Measurements from ENCODE around the gene DIP2C. TPM values are rescaled to one million over a fixed set of nuclear protein-coding genes. Genes with fewer than 3 reads are reported as not detected.

DIP2C gene
- polyA plus RNA-seq, 3 donors, result 0.11 TPM; not detected in 2

DNA sequence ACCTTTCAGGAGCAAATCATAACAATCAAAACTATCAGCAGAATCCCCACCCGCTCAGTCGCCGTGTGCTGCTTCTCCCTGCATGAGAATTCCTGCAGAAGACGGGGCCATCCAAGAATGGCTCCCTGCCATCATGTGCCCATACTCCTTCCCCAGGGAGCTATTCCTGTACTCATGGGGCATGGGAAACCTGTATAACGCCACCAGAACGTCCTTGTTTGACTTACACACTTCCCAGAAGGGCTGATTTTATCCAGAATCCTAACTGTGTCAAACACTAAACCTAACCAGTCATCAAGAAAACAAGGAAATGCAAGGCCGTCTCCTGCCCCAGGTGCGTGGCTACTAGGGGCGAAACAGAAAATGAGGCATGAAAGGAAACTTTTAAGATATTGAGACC lies 16.0 kb downstream of the DIP2C start:
- Histone ChIP-seq H2AFZ (ENCODE audit: insufficient read depth, low read depth, low read length, poor library complexity, severe bottlenecking) (no peak overlapping the region), H3K4me3 (replicated peaks in 1 of 3; ENCODE audit: low read depth in 2 of 3, low read length in 3 of 3) (no peak overlapping the region), H3K79me2 (ENCODE audit: insufficient read depth, low read length) (no peaks in the 10 kb centered on the region), H3K4me2 (replicated peaks; ENCODE audit: extremely low read depth, low read length, poor library complexity, severe bottlenecking) (no peak overlapping the region), H3K36me3 (replicated peaks in 1 of 2; ENCODE audit: control insufficient read depth in 1 of 2, insufficient read depth in 2 of 2, low read length in 2 of 2) (no peaks in the 10 kb centered on the region), H3K9me3 (replicated peaks in 1 of 2; ENCODE audit: control insufficient read depth in 1 of 2, insufficient read depth in 1 of 2, low read length in 2 of 2) (peaks cover 3 to 8% of the 10 kb centered on the region in 2 donors), H3K27ac (ENCODE audit: low read depth in 1 of 2, low read length in 2 of 2) (no peak overlapping the region), H3K9ac (ENCODE audit: insufficient read depth, low read length, poor library complexity, severe bottlenecking) (no peak overlapping the region), H4K20me1 (ENCODE audit: insufficient read depth, low read length) (no peaks in the 10 kb centered on the region), H3K4me1 (ENCODE audit: control insufficient read depth in 1 of 2, insufficient read depth in 2 of 2, low read length in 2 of 2) (no peaks in the 10 kb centered on the region), H3K27me3 (ENCODE audit: control insufficient read depth in 2 of 2, insufficient read depth in 2 of 2, low read length in 2 of 2) (no peaks in the 10 kb centered on the region)
- Mint-ChIP-seq H3K4me1 (no peaks in the 10 kb centered on the region), H3K27me3 (ENCODE audit: low read depth in 3 of 3) (peaks cover 7 to 22% (median 12%) of the 10 kb centered on the region in 3 donors), H3K36me3 (no peaks in the 10 kb centered on the region), H3K4me3 (no peak overlapping the region), H3K9me3 (peaks cover 2 to 11% (median 5%) of the 10 kb centered on the region in 7 donors), H3K27ac (no peak overlapping the region)
- 82% methylated on average over 9 of the region's 9 CpGs for WGBS (ENCODE audit: insufficient coverage)
- intact Hi-C loops (cut with micrococcal nuclease), result no loop called here
- TF ChIP-seq CTCF (IDR thresholded peaks at IDR 0.05), result no peak
- DNase-seq, result no peak

DNA sequence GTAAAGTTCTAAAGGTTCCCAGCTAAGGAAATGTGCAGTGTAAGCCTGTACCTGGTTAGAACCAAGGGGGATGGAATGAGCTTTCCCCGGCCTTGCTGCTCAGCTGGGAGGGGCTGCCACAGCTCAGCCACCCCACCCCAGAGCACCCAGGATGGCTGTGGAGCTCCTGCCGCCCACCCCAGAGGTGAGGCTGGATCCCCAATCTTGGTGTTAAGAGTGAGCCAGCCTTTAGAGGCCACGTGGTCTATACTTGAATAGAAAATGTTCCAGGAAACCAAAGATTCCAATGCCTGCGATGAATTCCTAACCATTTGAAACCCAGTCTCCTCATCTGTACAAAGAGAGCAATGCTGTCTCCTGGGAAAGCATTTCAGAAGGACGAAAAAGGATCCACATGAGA lies 16.5 kb downstream of the DIP2C start:
- Mint-ChIP-seq H3K27me3 (ENCODE audit: low read depth in 3 of 3) (peaks cover 7 to 22% (median 12%) of the 10 kb centered on the region in 3 donors), H3K27ac (no peak overlapping the region), H3K4me1 (no peaks in the 10 kb centered on the region), H3K9me3 (peaks cover 2 to 11% (median 5%) of the 10 kb centered on the region in 7 donors), H3K36me3 (no peaks in the 10 kb centered on the region), H3K4me3 (no peak overlapping the region)
- intact Hi-C loops (cut with micrococcal nuclease), result no loop called here
- H3K27ac ChIP-seq (ENCODE audit: low read depth in 1 of 2, low read length in 2 of 2), result no peak overlapping the region
- no peak overlapping the region for H3K4me2 ChIP-seq (replicated peaks; ENCODE audit: extremely low read depth, low read length, poor library complexity, severe bottlenecking)
- no peaks in the 10 kb centered on the region for H3K36me3 ChIP-seq (replicated peaks in 1 of 2; ENCODE audit: control insufficient read depth in 1 of 2, insufficient read depth in 2 of 2, low read length in 2 of 2)
- no peak for TF ChIP-seq CTCF (IDR thresholded peaks at IDR 0.05)
- peaks cover 3 to 12% of the 10 kb centered on the region in 2 donors for H3K9me3 ChIP-seq (replicated peaks in 1 of 2; ENCODE audit: control insufficient read depth in 1 of 2, insufficient read depth in 1 of 2, low read length in 2 of 2)
- no peak overlapping the region for H2AFZ ChIP-seq (ENCODE audit: insufficient read depth, low read depth, low read length, poor library complexity, severe bottlenecking)
- no peak overlapping the region for H3K4me3 ChIP-seq (replicated peaks in 1 of 3; ENCODE audit: low read depth in 2 of 3, low read length in 3 of 3)
- H3K79me2 ChIP-seq (ENCODE audit: insufficient read depth, low read length), result no peaks in the 10 kb centered on the region
- H3K9ac ChIP-seq (ENCODE audit: insufficient read depth, low read length, poor library complexity, severe bottlenecking), result no peak overlapping the region
- no peaks in the 10 kb centered on the region for H3K4me1 ChIP-seq (ENCODE audit: control insufficient read depth in 1 of 2, insufficient read depth in 2 of 2, low read length in 2 of 2)
- WGBS (ENCODE audit: insufficient coverage), result 94% methylated on average over 3 of the region's 5 CpGs
- H3K27me3 ChIP-seq (ENCODE audit: control insufficient read depth in 2 of 2, insufficient read depth in 2 of 2, low read length in 2 of 2), result no peaks in the 10 kb centered on the region
- no peaks in the 10 kb centered on the region for H4K20me1 ChIP-seq (ENCODE audit: insufficient read depth, low read length)
- DNase-seq, result no peak

Measured in CD14-positive monocyte (primary cell).